Esophagus muscularis mucosa (tissue), 3 donors: ENCODE results near the gene HNRNPUL2.

ENCODE experiments used
- POLR2A ChIP-seq: fragments of 450-650 bp; IDR thresholded peaks from one replicate; pipeline ENCODE4 v1.6.1; 2017; ENCODE audit warnings: antibody characterized with exemption, moderate library complexity, mild to moderate bottlenecking, low read depth
- TF ChIP-seq, protein P1 (sequence below), 3 experiments: fragments of 200-600 bp in 2 of 3; fragments of 450-650 bp in 1 of 3; sonication (generic) in 2 of 3; IDR thresholded peaks; one replicate each; pipeline ENCODE4 v1.5.1; 2017 to 2019; ENCODE audit warnings: antibody characterized with exemption in 3 of 3, mild to moderate bottlenecking in 2 of 3, moderate library complexity in 1 of 3

DNA sequence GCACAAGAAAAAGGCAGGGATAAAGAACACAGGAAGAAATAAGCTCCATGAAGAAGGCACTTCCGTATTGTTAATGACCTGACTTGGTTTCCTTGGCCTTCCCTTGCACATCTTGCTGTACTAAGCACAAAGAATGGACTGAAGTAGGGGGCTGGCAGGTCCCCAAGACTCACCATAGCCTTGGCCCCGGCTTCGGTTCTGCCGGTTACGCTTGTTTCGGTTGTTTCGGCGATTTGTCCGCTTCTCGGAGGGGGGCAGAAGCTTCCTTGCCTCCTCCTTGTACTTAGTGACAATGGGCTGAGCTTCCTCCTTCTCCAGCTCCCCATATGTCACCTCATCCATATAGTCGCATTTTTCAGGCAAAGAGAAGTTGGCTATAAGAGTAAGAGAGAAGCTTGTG lies 10.4 kb downstream of the HNRNPUL2 start:
- TF ChIP-seq, protein P1, sequence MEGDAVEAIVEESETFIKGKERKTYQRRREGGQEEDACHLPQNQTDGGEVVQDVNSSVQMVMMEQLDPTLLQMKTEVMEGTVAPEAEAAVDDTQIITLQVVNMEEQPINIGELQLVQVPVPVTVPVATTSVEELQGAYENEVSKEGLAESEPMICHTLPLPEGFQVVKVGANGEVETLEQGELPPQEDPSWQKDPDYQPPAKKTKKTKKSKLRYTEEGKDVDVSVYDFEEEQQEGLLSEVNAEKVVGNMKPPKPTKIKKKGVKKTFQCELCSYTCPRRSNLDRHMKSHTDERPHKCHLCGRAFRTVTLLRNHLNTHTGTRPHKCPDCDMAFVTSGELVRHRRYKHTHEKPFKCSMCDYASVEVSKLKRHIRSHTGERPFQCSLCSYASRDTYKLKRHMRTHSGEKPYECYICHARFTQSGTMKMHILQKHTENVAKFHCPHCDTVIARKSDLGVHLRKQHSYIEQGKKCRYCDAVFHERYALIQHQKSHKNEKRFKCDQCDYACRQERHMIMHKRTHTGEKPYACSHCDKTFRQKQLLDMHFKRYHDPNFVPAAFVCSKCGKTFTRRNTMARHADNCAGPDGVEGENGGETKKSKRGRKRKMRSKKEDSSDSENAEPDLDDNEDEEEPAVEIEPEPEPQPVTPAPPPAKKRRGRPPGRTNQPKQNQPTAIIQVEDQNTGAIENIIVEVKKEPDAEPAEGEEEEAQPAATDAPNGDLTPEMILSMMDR (IDR thresholded peaks at IDR 0.05): no peak
- no peak for TF ChIP-seq POLR2A
